NCI-H2196 treated with DMSO at 0.1 percent for 48 hours (cell line): ENCODE measurements around the gene FAM163B.

ENCODE experiments used
- DNase-seq: peaks from one replicate; lab custom pipeline; 2025; ENCODE audit not compliant: unreplicated experiment; lab: John Stamatoyannopoulos, UW

The FAM163B gene

GRCh38 chr9:133529874-133530273 is 79.3 kb downstream of the FAM163B start:
- no peak for DNase-seq

DNA sequence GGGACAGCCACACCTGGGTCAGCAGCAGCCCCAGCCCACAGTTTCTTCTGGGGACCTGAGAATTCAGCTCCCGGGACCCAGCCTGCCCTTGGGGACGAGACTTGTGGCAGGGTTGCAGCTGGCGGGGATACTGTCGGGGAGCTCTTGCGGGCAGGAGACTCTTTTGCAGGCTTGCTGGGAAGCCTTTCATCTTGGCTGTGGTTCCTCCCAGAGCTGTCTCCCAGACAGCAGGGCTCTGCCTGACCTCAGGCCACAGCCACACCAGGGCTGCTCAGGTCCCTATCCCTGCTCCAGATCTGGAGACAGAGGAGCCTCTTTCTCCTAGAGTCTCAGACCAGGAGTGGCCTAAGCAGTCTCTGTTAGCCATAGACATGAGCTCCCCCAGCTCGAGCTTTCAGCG is 79.7 kb downstream of the FAM163B start:
- DNase-seq: no peak

DNA sequence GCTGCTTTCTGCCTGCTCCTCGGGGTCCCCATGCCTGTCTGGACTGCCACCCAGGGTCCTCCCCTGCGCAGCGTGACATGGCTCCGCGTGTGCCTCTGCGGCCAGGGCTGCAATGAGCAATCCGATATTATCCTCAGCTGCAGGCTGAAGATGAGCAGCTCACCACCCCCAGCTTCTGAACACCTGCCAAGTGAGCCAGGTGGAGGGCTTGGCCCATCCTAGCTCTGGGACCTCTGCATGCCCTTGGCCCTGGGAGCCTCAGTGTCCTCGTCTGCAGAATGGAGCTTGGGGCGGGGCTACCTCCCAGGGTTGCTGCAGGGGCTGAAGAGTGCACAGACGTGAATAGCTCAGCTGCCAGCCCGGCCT is 80.3 kb downstream of the FAM163B start:
- no peak for DNase-seq

DNA sequence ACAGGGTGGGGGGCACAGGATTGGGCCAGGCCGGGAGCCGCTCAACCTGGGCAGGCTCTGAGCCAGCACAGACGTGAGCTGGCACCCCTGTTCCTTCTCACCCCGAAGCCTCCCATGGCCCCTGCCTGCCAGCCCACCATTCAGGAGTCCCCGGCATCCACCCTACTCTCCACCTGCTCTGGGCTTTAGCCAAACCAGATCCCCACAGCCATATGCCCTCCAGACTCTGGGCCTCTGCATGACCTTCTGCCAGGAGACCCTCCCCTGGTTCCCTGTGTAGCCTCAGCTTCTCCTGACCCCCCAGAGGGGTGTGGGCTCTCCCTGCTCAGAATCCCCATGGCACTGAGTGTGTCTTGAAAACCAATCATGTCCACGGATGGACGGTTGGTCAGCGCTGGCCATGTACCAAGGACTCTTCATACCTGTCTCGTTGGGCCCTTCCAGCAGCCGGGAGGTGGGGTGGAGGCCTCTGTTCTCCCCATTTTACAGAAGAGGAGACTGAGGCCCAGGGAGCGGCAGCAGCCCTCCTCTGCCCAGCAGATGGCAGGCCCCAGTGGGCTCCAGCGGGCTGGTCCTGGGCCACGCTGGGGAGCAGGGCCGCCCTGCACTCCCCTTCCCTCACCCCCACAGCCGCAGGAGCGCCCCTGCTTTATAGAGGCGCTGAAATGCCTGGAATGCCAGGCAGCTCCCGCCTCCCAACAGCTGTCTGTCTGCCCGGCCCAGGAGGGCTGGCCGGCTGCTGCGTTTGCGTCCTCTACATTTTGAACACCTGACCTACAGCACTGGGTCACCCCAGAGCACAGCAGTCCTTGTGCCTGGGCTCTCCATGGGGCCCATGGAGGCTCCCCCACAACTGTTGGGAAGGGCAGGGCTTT is 81.0 kb downstream of the FAM163B start:
- DNase-seq: no peak

GRCh38 chr9:133527444-133527920 is 81.7 kb downstream of the FAM163B start:
- no peak for DNase-seq
